Fibroblast of gingiva (primary cell): ENCODE results near the gene ANKRD13A.
"Not testable (repeated sequence)": the region's sequence is repeated elsewhere in the genome, so short reads cannot be mapped to it uniquely, and the experiment has no call there.

Experiments used
- DNase-seq: peaks from one replicate; pipeline ENCODE4 v3.0.0-alpha.2; 2011; ENCODE audit warnings: low read depth

The ANKRD13A gene

DNA sequence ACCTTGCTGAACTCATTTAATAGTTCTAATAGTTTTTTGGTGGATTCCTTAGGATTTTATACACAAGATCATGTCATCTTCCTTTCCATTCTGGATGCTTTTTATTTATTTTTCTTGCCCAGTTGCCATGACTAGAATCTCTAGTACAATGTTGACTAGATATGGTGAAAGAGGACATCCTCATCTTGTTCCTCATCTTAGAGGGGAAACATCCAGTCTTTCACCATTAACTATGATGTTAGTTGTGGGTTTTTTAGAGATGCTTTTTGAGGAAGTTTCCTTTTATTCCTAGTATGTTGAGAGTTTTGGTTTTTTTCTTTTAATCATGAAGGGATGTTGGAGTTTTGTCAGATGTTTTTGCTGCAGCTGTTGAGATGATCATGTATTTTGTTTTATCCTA is 8.7 kb downstream of the ANKRD13A start:
- DNase-seq: no peak

DNA sequence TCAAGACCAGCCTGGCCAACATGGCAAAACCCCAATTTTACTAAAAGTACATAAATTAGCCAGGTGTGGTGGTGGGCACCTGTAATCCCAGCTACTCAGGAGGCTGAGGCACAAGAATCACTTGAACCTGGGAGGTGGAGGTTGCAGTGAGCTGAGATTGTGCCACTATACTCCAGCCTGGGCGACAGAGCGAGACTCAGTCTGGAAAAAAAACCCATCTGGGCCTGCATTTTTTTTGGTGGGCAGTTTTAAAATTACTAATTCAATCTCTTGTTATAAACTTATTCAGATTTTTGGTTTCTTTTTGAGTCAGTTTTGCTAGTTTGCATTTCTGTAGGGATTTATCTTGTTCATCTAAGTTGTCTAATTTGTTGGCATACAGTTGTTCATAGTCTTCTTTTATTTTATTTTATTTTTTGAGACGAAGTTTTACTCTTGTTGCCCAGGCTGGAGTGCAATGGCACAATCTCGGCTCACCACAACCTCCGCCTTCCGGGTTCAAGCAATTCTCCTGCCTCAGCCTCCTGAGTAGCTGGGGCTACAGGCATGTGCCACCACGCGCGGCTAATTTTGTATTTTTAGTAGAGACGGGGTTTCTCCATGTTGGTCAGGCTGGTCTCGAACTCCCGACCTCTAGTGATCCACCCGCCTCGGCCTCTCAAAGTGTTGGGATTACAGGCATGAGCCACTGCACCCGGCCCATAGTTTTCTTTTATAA is 9.6 kb downstream of the ANKRD13A start:
- not testable (repeated sequence) for DNase-seq

DNA sequence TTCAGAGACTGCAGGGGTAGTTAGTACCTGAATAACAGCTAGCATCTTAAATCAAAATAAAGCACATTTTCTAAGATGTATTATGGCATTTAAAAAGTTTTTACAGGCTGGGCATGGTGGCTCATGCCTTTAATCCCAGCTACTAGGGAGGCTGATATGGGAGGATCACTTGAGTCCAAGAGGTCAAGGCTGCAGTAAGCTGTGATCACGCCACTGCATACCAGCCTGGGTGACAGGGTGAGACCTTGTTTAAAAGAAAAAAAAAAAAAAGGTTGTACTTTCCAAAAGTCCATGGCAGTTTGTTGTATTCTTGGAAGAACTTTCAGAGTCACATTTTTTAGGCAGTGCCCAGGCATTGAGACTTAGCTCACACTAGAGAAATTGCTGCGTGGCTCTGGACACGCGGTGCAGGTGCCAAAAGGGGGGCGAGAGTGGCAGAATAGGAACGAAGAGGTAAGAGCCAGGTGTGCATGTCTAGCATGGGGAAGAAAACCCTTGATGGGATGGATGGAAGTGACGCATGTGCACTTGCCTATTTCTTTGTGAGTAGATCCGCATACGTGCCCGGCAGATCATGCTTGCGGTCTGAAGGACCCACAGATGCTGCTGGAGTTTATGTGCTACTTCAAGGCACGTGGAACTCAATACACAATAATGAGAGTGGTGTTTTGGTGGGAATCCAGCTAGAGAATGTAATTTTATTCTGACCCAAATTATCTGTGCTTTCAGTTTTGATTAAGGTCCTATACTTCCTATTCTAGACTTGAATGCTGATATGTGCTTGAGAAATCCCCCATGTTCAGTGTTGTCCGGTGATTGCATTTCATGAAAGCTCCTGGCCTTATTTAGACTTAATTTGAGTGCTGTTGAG is 11.9 kb downstream of the ANKRD13A start:
- DNase-seq: no peak

- peak; percentile 22 for DNase-seq
These were observed 12.9 kb downstream of the ANKRD13A start for GRCh38 chr12:110012137-110012536.

- DNase-seq: no peak
These were observed 13.4 kb downstream of the ANKRD13A start for GRCh38 chr12:110012659-110013058.

- no peak for DNase-seq
These were observed 15.9 kb downstream of the ANKRD13A start for GRCh38 chr12:110015132-110015531.

DNA sequence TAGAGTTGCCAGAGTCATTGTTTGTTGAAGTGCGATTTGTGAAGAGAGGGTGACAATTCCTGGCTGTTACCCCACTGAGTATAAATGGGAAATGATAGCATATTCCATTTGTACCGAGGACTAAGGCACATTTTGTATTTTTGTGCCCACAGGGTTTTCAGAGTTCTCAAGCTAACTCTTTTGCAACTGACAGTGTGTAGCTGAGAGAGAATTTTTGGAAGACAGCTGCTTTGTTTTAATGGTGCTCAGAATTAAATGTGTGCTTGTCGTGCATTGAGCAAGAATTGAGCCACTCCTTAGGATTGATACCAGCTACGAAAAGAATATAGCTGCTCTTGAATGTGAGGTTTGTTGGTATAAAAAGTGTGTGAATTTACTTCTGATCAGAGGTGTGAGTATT is 21.7 kb downstream of the ANKRD13A start:
- peak; percentile 58 for DNase-seq

- peak; percentile 72 for DNase-seq
These were observed 24.1 kb downstream of the ANKRD13A start for GRCh38 chr12:110023059-110023980.

DNA sequence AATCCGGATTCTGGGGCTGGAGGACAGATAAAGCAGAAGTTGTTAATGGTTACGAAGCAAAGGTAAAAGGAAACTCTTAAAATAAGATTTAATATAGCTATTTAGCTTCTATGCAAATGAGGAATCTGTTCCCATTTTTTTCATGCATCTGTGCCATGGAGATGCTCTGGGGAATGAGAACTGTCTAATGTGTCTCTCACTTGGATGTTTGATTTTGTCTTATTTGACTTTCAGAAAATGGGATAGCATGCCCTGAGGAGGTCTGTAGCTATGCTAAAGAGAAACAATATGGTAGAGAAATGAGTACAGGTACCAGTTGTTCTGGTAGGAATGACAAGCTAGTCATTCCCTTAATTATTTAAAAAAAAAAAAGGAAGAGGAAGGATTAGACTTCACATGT is 24.8 kb downstream of the ANKRD13A start:
- no peak for DNase-seq

- no peak for DNase-seq
These were observed 29.1 kb downstream of the ANKRD13A start for GRCh38 chr12:110028323-110028722.

- no peak for DNase-seq
These were observed 30.1 kb downstream of the ANKRD13A start for GRCh38 chr12:110029290-110029815.

- no peak for DNase-seq
These were observed 34.7 kb downstream of the ANKRD13A start for GRCh38 chr12:110033888-110034287.

DNA sequence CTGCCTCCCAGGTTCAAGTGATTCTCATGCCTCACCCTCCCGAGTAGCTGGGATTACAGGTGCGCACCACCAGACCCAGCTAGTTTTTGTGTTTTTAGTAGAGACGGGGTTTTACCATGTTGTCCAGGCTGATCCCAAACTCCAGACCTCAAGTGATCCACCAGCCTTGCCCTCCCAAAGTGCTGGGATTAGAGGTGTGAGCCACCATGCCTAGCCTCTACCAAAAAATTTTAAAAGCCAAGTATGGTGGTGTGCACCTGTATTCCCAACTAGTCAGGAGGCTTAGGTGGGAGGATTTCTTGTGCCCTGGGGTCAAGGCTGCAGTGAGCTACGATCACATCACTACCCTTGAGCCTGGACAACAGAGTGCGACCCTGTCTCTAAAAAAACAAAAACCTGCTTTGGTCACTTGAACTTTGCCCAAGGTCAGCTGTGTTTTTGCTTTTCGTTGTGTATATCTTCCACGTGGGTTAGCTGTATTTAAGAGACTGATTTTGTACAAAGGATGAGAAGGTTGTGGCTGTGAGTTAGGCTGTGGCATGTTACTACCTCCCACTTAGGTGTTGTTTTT is 36.4 kb downstream of the ANKRD13A start:
- DNase-seq: no peak

GRCh38 chr12:110037315-110037714 is 38.1 kb downstream of the ANKRD13A start:
- DNase-seq: no peak

DNA sequence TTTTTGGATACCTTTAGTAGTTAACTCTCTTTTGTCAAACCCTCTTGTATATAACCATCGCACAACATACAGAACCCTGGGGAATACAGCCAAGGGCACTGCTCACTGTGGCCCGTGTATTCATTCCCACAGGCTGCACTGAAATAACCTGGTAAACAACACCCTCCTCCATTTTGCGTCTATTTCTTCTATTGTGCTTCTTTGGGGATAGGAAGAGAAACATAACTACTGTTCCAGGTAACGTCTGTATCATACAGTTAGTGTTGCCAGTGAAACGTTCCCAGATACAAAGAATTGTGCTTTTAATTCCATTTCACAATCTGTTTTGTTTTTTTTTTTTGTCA is 39.5 kb downstream of the ANKRD13A start:
- no peak for DNase-seq

DNA sequence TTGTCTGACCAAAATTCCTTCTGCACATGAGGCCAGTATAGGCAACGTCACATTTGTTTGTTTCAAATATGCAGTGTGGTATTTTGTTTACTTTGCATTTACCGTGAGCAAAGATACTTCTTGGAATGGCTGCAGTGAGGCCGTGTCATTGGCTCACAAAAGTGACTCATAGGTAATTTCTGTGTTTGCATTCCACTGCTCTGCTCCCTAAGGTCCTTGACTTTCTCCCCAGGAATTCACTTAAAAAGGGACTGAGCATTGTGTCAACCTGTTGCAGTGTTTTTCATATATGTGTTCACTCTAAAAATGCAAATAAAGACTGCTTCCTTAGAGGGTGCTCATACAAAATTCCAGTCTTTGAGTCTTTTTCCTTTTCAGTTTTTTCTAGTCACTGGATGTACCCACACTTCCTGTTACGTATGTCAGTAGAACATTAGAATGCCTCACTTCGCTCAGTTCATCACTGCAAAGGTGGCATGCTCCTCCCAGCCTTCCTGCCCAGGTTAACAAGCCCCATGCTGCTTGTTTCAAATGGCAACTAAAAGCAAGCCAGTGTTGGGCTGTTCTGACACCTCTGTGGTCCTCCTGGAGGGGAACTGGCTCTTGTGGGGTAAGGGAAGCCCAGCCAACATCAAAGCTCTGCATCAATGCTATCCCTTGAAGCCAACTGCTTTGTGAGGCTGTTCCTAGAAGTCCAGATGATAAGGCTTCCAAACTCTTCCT is 40.0 kb downstream of the ANKRD13A start:
- DNase-seq: peak; percentile 98

DNA sequence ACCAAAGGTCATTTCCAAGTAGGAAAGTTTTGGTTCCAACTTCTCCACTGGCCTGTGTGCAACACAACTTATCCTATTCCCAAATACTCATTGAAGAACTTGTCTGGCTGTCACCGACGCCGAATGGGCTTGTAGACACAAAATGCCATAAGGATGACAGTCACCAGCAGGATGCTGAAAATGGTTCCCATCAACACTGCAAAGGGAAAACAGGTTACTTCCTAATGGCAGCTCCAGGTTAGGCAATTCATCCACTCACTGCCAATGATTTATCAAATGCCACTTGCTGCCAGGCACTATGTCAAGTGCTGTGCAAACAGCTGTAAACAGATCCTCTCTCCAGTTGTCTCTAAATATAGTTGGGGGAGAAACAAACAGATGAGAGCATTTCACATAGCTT is 43.0 kb downstream of the ANKRD13A start:
- DNase-seq: peak; percentile 42

DNA sequence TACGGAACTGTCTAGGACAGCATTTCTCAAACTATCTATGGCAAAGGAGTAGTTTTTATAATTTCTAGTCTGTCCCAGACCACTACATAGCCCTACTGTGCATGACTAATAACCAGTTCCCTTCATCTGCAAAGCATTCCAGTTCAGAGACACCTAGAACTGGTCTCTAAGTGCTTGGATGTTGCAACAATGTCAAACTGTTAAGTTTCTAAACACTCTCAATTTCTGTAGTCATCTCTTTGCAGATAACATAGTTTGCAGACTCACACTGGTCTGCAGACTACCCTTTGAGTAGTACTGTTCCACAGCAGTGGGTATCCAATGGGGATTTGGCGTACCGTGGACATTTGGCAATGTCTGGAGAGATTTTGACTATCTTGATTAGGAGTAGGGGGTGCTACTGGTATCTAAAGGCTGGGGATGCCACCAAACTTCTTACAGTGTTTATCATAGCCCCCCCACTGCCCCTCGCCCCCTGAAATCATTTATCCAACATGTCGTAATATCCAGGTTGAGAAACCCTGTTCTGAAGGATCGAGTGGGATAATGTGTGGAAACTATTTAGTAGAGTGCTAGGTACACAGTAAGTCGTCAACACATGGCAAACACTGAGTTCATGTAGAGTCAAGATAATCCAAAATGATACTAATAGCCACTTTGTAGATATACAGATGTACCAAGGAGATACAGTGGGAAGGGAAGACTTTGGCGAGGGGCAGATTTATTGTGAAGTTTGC is 47.4 kb downstream of the ANKRD13A start:
- DNase-seq: no peak

- no peak for DNase-seq
These were observed 48.2 kb downstream of the ANKRD13A start for GRCh38 chr12:110047297-110047940.
